ENCODE data around the gene PLXNA4. TPM values are rescaled to one million over a fixed set of nuclear protein-coding genes. Genes with fewer than 3 reads are reported as not detected.

PLXNA4 gene
- total and polyA plus RNA-seq, 8 donors, result 0.15 to 12.8 (median 1.6) TPM

DNA sequence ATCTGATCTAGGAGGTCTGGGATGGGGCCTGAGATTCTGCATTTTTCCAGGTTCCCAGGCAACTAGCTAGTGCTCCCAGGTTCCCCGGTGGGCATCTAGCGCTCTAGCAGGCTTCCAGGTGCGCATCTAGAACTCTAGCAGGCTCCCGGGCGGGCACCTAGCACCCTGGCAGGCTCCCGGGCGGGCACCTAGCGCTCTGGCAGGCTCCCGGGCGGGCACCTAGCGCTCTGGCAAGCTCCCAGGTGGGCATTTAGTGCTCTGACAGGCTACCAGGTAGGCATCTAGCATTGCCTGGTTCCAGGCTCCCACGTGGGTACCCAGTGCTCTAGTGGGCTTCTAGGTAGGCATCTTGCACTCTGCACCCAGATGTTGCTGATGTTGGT lies 414.7 kb downstream of the PLXNA4 start:
- 88 to 94% (median 90%) methylated on average over 12 of the region's 12 CpGs for WGBS, 5 donors
- no peak for DNase-seq
- H3K27me3 ChIP-seq, result no peaks in the 10 kb centered on the region
- H3K36me3 ChIP-seq, result peaks cover 0 to 12% (median 6%) of the 10 kb centered on the region in 4 donors
- TF ChIP-seq, protein P1, sequence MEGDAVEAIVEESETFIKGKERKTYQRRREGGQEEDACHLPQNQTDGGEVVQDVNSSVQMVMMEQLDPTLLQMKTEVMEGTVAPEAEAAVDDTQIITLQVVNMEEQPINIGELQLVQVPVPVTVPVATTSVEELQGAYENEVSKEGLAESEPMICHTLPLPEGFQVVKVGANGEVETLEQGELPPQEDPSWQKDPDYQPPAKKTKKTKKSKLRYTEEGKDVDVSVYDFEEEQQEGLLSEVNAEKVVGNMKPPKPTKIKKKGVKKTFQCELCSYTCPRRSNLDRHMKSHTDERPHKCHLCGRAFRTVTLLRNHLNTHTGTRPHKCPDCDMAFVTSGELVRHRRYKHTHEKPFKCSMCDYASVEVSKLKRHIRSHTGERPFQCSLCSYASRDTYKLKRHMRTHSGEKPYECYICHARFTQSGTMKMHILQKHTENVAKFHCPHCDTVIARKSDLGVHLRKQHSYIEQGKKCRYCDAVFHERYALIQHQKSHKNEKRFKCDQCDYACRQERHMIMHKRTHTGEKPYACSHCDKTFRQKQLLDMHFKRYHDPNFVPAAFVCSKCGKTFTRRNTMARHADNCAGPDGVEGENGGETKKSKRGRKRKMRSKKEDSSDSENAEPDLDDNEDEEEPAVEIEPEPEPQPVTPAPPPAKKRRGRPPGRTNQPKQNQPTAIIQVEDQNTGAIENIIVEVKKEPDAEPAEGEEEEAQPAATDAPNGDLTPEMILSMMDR (IDR thresholded peaks at IDR 0.05), result no peak
- TF ChIP-seq POLR2A (IDR thresholded peaks at IDR 0.05) (no peak), POLR2AphosphoS5 (IDR thresholded peaks at IDR 0.05) (no peak)
- H3K9me3 ChIP-seq, result no peaks in the 10 kb centered on the region
- no peak overlapping the region for H3K27ac ChIP-seq
- peaks cover 0 to 10% (median 5%) of the 10 kb centered on the region in 4 donors for H3K4me1 ChIP-seq
- intact Hi-C loops (cut with DNase I; ENCODE audit: low total_unique reads), result no loop called here
- no peak overlapping the region for H3K4me3 ChIP-seq

DNA sequence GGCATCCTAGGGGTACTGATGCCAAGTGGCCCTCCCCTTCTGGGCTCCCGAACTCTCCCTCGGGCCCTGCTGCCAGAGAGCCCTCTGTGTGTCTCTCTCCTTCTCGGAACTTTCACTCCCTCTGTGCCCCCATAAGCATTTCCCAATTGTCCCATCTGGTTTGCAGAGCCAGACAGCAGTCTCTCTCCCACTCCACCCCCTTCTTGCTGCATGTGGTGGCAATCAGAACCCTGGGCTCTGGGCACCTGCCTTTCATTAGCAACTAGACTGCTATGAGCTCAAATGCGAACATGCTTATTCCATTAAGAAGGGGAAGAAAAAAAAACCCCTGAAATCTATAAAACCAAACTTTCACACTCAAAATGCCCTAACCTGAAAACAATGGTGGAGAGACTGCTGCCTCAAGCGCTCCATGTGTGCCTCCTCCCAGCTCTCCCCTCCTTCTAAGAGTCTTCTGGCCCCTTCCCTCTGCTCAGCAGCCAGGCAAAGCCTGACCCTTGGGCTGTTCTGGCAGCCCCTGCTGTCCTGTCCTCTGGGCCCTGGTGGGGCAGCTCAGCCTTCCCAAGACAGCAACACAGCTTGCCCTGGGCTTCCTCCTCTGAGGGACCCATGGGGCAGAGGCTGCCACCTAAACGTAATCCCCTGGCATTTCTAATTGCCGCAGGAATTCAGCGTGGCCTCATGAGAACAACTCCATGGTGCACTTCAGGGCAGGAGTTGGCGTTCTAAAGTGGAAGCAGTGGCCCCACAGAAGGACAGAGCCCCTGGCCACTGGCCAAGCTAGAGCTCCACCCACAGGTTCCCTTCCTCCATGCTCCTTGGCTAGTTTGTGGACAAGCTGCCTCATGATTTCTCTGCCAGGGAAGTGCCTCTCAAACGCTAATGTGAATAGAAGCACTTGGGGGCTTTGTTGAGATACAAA lies 415.4 kb downstream of the PLXNA4 start:
- 51 to 69% (median 62%) methylated on average over 10 of the region's 10 CpGs for WGBS, 5 donors
- peaks cover 0 to 13% (median 6%) of the 10 kb centered on the region in 4 donors for H3K36me3 ChIP-seq
- H3K9me3 ChIP-seq, result no peaks in the 10 kb centered on the region
- intact Hi-C loops (cut with DNase I; ENCODE audit: low total_unique reads), result no loop called here
- peak; percentile 63 to 73 for DNase-seq
- H3K27ac ChIP-seq, result no peak overlapping the region
- H3K4me3 ChIP-seq, result no peak overlapping the region
- no peaks in the 10 kb centered on the region for H3K27me3 ChIP-seq
- peaks cover 0 to 10% (median 5%) of the 10 kb centered on the region in 4 donors for H3K4me1 ChIP-seq
- TF ChIP-seq POLR2A (IDR thresholded peaks at IDR 0.05), result no peak
- TF ChIP-seq, protein P1 (IDR thresholded peaks at IDR 0.05), result no peak
- no peak for TF ChIP-seq POLR2AphosphoS5 (IDR thresholded peaks at IDR 0.05)
- no peak for TF ChIP-seq EP300 (IDR thresholded peaks at IDR 0.05)

DNA sequence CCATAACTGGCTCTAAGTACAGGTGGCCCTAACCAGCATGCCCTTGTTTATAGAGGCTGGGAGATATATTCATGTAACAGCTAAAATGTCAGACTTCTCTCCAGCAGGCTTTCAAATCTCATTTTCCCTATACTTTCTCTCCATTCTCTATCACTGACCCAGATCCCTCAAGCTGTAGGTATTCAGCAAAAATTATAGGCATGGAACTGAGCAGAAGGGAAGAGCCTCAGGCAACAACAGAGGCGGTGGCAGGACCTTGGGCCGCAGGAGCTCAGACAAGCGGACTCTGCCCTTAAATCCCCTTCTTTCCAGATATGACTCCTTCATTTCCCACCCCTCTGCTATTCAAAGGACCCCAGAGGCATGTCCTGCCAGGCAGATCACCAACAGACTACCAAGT lies 417.4 kb downstream of the PLXNA4 start:
- intact Hi-C loops (cut with DNase I; ENCODE audit: low total_unique reads), result no loop called here
- Histone ChIP-seq H3K36me3 (peaks cover 0 to 13% (median 6%) of the 10 kb centered on the region in 4 donors), H3K4me3 (no peak overlapping the region), H3K27ac (no peak overlapping the region), H3K27me3 (no peaks in the 10 kb centered on the region), H3K4me1 (peaks cover 0 to 10% (median 5%) of the 10 kb centered on the region in 4 donors), H3K9me3 (no peaks in the 10 kb centered on the region)
- TF ChIP-seq, protein P1 (IDR thresholded peaks at IDR 0.05), result no peak
- no peak for TF ChIP-seq EP300 (IDR thresholded peaks at IDR 0.05)
- no peak for TF ChIP-seq POLR2A (IDR thresholded peaks at IDR 0.05)
- TF ChIP-seq POLR2AphosphoS5 (IDR thresholded peaks at IDR 0.05), result no peak
- 90 to 100% (median 96%) methylated on average over 3 of the region's 3 CpGs for WGBS, 5 donors
- DNase-seq, result no peak

DNA sequence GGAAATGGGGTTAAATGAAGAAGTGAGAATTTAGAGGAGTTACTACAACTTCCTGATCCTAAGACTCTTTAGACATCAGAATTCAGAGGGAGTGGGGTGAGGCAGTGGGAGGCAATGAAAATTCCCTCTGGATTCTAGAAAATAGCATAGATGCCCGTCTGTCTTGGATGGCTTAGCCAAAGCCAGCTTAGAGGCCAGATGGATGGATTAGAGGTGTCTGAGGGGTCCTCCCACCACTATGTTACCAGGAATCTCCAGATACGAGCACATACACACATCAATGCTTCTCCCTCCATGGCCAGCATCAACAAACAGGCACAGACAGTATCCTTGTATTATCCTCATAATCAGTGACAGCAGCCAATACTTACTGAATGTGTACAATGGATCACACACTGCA lies 418.1 kb downstream of the PLXNA4 start:
- Histone ChIP-seq H3K4me3 (no peak overlapping the region), H3K27ac (no peak overlapping the region), H3K9me3 (no peaks in the 10 kb centered on the region), H3K36me3 (peaks cover 0 to 13% (median 6%) of the 10 kb centered on the region in 4 donors), H3K27me3 (no peaks in the 10 kb centered on the region), H3K4me1 (peaks cover 0 to 10% (median 5%) of the 10 kb centered on the region in 4 donors)
- intact Hi-C loops (cut with DNase I; ENCODE audit: low total_unique reads), result no loop called here
- TF ChIP-seq POLR2AphosphoS5 (IDR thresholded peaks at IDR 0.05) (no peak), EP300 (IDR thresholded peaks at IDR 0.05) (no peak), POLR2A (IDR thresholded peaks at IDR 0.05) (no peak)
- TF ChIP-seq, protein P1 (IDR thresholded peaks at IDR 0.05), result no peak
- DNase-seq, result no peak
- WGBS, 5 donors, result 79 to 92% (median 83%) methylated on average over 2 of the region's 2 CpGs

All from stomach (tissue), 9 donors.